DMS 273 (cell line): Measurements from ENCODE around the gene CDX2.
A peak's percentile ranks its signal among the peaks of the same experiment; 100 is the strongest.
"Not testable (repeated sequence)": the region's sequence is repeated elsewhere in the genome, so short reads cannot be mapped to it uniquely, and the experiment has no call there.

Experiments used
- DNase-seq: peaks from one replicate; lab custom pipeline; 2025; ENCODE audit not compliant: unreplicated experiment; lab: John Stamatoyannopoulos, UW

CDX2 gene

GRCh38 chr13:27969082-27969865 lies at the start of gene CDX2:
Gene CDX2, minus strand, starts transcription at chr13:27969315. Its CDS starts 309 bp downstream, at chr13:27969006.
- peak; percentile 33 for DNase-seq

- DNase-seq, result no peak
Measured at GRCh38 chr13:28014301-28014700, 45.2 kb upstream of the CDX2 start.

- DNase-seq, result no peak
Measured at GRCh38 chr13:28013482-28013881, 44.4 kb upstream of the CDX2 start.

GRCh38 chr13:28012896-28013295 lies 43.8 kb upstream of the CDX2 start:
- DNase-seq, result no peak

GRCh38 chr13:28012383-28012782 lies 43.3 kb upstream of the CDX2 start:
- DNase-seq, result no peak

GRCh38 chr13:28010046-28010445 lies 40.9 kb upstream of the CDX2 start:
- no peak for DNase-seq

GRCh38 chr13:28005016-28005415 lies 35.9 kb upstream of the CDX2 start:
- not testable (repeated sequence) for DNase-seq

GRCh38 chr13:28002886-28003698 lies 34.0 kb upstream of the CDX2 start:
- no peak for DNase-seq

- no peak for DNase-seq
Measured at GRCh38 chr13:28001837-28002473, 32.8 kb upstream of the CDX2 start.

- DNase-seq, result no peak
Measured at GRCh38 chr13:28001049-28001448, 31.9 kb upstream of the CDX2 start.

GRCh38 chr13:28000567-28000966 lies 31.5 kb upstream of the CDX2 start:
- peak; percentile 32 for DNase-seq

GRCh38 chr13:27997904-27998522 lies 28.9 kb upstream of the CDX2 start:
- DNase-seq, result peak; percentile 65

- no peak for DNase-seq
Measured at GRCh38 chr13:27991881-27992280, 22.8 kb upstream of the CDX2 start.

- no peak for DNase-seq
Measured at GRCh38 chr13:27988520-27988919, 19.4 kb upstream of the CDX2 start, which contains the start of gene URAD. Gene URAD, minus strand, starts transcription at chr13:27988693. Its CDS starts 56 bp downstream, at chr13:27988637.

GRCh38 chr13:27985600-27985999 lies 16.5 kb upstream of the CDX2 start:
- DNase-seq, result no peak

GRCh38 chr13:27982361-27982760 lies 13.2 kb upstream of the CDX2 start:
- DNase-seq, result no peak

- no peak for DNase-seq
Measured at GRCh38 chr13:27981006-27981708, 12.0 kb upstream of the CDX2 start.

- DNase-seq, result peak; percentile 17
Measured at GRCh38 chr13:27980280-27980998, 11.3 kb upstream of the CDX2 start.

- no peak for DNase-seq
Measured at GRCh38 chr13:27979765-27980279, 10.7 kb upstream of the CDX2 start.
